Type B pancreatic cell (in vitro differentiated cells): Measurements from ENCODE around the gene RELT. TPM values are rescaled to one million over a fixed set of nuclear protein-coding genes. Genes with fewer than 3 reads are reported as not detected.

Experiments used
- DNase-seq: peaks from one replicate; pipeline ENCODE4 v3.0.0; 2021; ENCODE audit warnings: mixed read lengths; ENCODE audit not compliant: unreplicated experiment; ENCODE audit errors: extremely low spot score
- H3K27ac Mint-ChIP-seq: 2 replicates; pipeline ENCODE4 v1.8.0; 2021; ENCODE audit warnings: mild to moderate bottlenecking, mixed read lengths
- H3K27me3 Mint-ChIP-seq: 2 replicates; pipeline ENCODE4 v1.8.0; 2021; ENCODE audit warnings: mixed read lengths
- H3K36me3 Mint-ChIP-seq: 2 replicates; pipeline ENCODE4 v1.8.0; 2021; ENCODE audit warnings: mixed read lengths
- H3K4me1 Mint-ChIP-seq: one replicate; pipeline ENCODE4 v1.8.0; 2021; ENCODE audit warnings: mixed read lengths; ENCODE audit not compliant: unreplicated experiment
- H3K4me3 Mint-ChIP-seq: 2 replicates; pipeline ENCODE4 v1.8.0; 2021; ENCODE audit warnings: mild to moderate bottlenecking, mixed read lengths
- H3K9me3 Mint-ChIP-seq: 2 replicates; pipeline ENCODE4 v1.8.0; 2021; ENCODE audit warnings: mixed read lengths
- total RNA-seq: library from RNA; stranded (reverse); gene quantifications from 2 replicates; pipeline ENCODE4 v1.2.1, GENCODE V29; 2021; ENCODE audit warnings: low replicate concordance
- TF ChIP-seq, protein P1 (sequence below): fragments of 200-600 bp; sonication (generic); conservative IDR thresholded peaks from 2 replicates; pipeline ENCODE4 v1.5.0; 2021; ENCODE audit warnings: antibody characterized with exemption, mild to moderate bottlenecking

The RELT gene
- total RNA-seq, 1 donor from 2014 or later, result 8.5 TPM

- TF ChIP-seq, protein P1, sequence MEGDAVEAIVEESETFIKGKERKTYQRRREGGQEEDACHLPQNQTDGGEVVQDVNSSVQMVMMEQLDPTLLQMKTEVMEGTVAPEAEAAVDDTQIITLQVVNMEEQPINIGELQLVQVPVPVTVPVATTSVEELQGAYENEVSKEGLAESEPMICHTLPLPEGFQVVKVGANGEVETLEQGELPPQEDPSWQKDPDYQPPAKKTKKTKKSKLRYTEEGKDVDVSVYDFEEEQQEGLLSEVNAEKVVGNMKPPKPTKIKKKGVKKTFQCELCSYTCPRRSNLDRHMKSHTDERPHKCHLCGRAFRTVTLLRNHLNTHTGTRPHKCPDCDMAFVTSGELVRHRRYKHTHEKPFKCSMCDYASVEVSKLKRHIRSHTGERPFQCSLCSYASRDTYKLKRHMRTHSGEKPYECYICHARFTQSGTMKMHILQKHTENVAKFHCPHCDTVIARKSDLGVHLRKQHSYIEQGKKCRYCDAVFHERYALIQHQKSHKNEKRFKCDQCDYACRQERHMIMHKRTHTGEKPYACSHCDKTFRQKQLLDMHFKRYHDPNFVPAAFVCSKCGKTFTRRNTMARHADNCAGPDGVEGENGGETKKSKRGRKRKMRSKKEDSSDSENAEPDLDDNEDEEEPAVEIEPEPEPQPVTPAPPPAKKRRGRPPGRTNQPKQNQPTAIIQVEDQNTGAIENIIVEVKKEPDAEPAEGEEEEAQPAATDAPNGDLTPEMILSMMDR, result no peak
- Mint-ChIP-seq H3K4me3 (no peak overlapping the region), H3K4me1 (no peaks in the 10 kb centered on the region), H3K9me3 (no peaks in the 10 kb centered on the region), H3K36me3 (no peaks in the 10 kb centered on the region), H3K27me3 (no peaks in the 10 kb centered on the region), H3K27ac (no peak overlapping the region)
- DNase-seq, result no peak
These were observed 22.5 kb downstream of the RELT start for GRCh38 chr11:73398721-73399120.

- DNase-seq, result no peak
- H3K4me1 Mint-ChIP-seq, result peaks cover 3% of the 10 kb centered on the region
- TF ChIP-seq, protein P1, result no peak
- no peaks in the 10 kb centered on the region for H3K9me3 Mint-ChIP-seq
- H3K27me3 Mint-ChIP-seq, result no peaks in the 10 kb centered on the region
- no peaks in the 10 kb centered on the region for H3K36me3 Mint-ChIP-seq
- H3K4me3 Mint-ChIP-seq, result no peak overlapping the region
- no peak overlapping the region for H3K27ac Mint-ChIP-seq
These were observed 23.0 kb downstream of the RELT start for GRCh38 chr11:73399159-73399590.

DNA sequence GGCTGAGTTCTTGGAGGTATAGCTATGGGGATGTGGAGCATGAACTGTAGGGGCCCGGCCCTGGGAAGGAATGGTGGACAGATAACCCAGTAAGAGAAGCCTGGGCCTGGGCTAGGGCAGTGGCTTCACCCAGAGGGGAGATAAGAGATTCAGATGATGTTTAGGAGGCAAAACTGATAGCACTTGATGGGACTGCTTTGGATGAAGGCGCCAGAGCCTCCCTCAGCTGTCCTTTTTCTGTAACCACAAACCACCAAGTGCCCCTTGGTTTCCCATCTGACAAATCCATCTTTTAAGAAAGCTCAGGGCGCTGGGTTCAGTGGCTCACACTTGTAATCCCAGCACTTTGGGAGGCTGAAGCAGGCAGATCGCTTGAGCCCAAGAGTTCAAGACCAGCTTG, 23.4 kb downstream of the RELT start:
- H3K27ac Mint-ChIP-seq, result no peak overlapping the region
- H3K9me3 Mint-ChIP-seq, result no peaks in the 10 kb centered on the region
- DNase-seq, result no peak
- peaks cover 5% of the 10 kb centered on the region for H3K4me1 Mint-ChIP-seq
- no peaks in the 10 kb centered on the region for H3K36me3 Mint-ChIP-seq
- no peak overlapping the region for H3K4me3 Mint-ChIP-seq
- no peaks in the 10 kb centered on the region for H3K27me3 Mint-ChIP-seq
- TF ChIP-seq, protein P1, result no peak

- TF ChIP-seq, protein P1, result no peak
- Mint-ChIP-seq H3K9me3 (no peaks in the 10 kb centered on the region), H3K27me3 (no peaks in the 10 kb centered on the region), H3K4me3 (no peak overlapping the region), H3K27ac (no peak overlapping the region), H3K36me3 (no peaks in the 10 kb centered on the region), H3K4me1 (peaks cover 5% of the 10 kb centered on the region)
- DNase-seq, result no peak
These were observed 24.1 kb downstream of the RELT start for GRCh38 chr11:73400293-73400692.

GRCh38 chr11:73401217-73401923, 25.2 kb downstream of the RELT start:
- H3K36me3 Mint-ChIP-seq, result peaks cover 3% of the 10 kb centered on the region
- no peaks in the 10 kb centered on the region for H3K27me3 Mint-ChIP-seq
- H3K9me3 Mint-ChIP-seq, result no peaks in the 10 kb centered on the region
- H3K27ac Mint-ChIP-seq, result no peak overlapping the region
- DNase-seq, result no peak
- no peak overlapping the region for H3K4me3 Mint-ChIP-seq
- TF ChIP-seq, protein P1, result no peak
- peaks cover 5% of the 10 kb centered on the region for H3K4me1 Mint-ChIP-seq
